MM.1S (cell line): ENCODE measurements around the gene ELOVL6.

Source experiments
- DNase-seq: peaks from one replicate; pipeline ENCODE4 v3.0.0-alpha.2; 2015
- H2AFZ ChIP-seq: fragments of 300-600 bp; sonication (generic); 2 replicates; pipeline ENCODE4 v1.6.0; 2016; ENCODE audit warnings: antibody characterized with exemption, low read length
- H3F3A ChIP-seq: fragments of 300-600 bp; sonication (generic); 2 replicates; pipeline ENCODE4 v1.6.1; 2016; ENCODE audit warnings: mild to moderate bottlenecking, antibody characterized with exemption, low read length, moderate library complexity, mixed read lengths; ENCODE audit not compliant: insufficient read depth
- H3K27ac ChIP-seq: fragments of 300-600 bp; sonication (generic); 2 replicates; pipeline ENCODE4 v1.5.1; 2016; ENCODE audit warnings: mild to moderate bottlenecking, low read length
- H3K27me3 ChIP-seq: fragments of 300-600 bp; sonication (generic); replicated peaks from 2 replicates; pipeline ENCODE4 v1.6.0; 2016; ENCODE audit warnings: low read length; ENCODE audit not compliant: insufficient read depth
- H3K36me3 ChIP-seq: fragments of 300-600 bp; sonication (generic); replicated peaks from 2 replicates; pipeline ENCODE4 v1.6.1; 2016; ENCODE audit warnings: mild to moderate bottlenecking, low read length, mixed read lengths; ENCODE audit not compliant: insufficient read depth
- H3K4me1 ChIP-seq: fragments of 300-600 bp; sonication (generic); 2 replicates; pipeline ENCODE4 v1.6.1; 2016; ENCODE audit warnings: low read length, mixed read lengths
- H3K4me2 ChIP-seq: fragments of 300-600 bp; sonication (generic); 2 replicates; pipeline ENCODE4 v1.6.0; 2016; ENCODE audit warnings: low read depth, low read length
- H3K4me3 ChIP-seq: fragments of 300-600 bp; sonication (generic); 2 replicates; pipeline ENCODE4 v1.5.1; 2016; ENCODE audit warnings: low read length, mixed read lengths
- H3K79me2 ChIP-seq: fragments of 300-600 bp; sonication (generic); 2 replicates; pipeline ENCODE4 v1.6.1; 2016; ENCODE audit warnings: mixed run types, low read length, mixed read lengths
- H3K9ac ChIP-seq: fragments of 300-600 bp; sonication (generic); 2 replicates; pipeline ENCODE4 v1.6.1; 2016; ENCODE audit warnings: low read length, mixed read lengths
- H3K9me2 ChIP-seq: fragments of 300-600 bp; sonication (generic); replicated peaks from 2 replicates; pipeline ENCODE4 v1.6.1; 2016; ENCODE audit warnings: mild to moderate bottlenecking, low read length, mixed read lengths; ENCODE audit not compliant: insufficient read depth
- H3K9me3 ChIP-seq: fragments of 300-600 bp; sonication (generic); replicated peaks from 2 replicates; pipeline ENCODE4 v1.6.1; 2016; ENCODE audit warnings: mild to moderate bottlenecking, low read length, mixed read lengths; ENCODE audit not compliant: insufficient read depth
- H4K20me1 ChIP-seq: fragments of 300-600 bp; sonication (generic); 2 replicates; pipeline ENCODE4 v1.6.1; 2016; ENCODE audit warnings: mild to moderate bottlenecking, low read length, moderate library complexity, mixed read lengths; ENCODE audit not compliant: insufficient read depth
- CTCF ChIP-seq: fragments of 300-600 bp; sonication (generic); IDR thresholded peaks from 2 replicates; pipeline ENCODE4 v1.5.1; 2016; ENCODE audit warnings: antibody characterized with exemption, low read length, mixed read lengths
- EZH2 ChIP-seq: fragments of 300-600 bp; sonication (generic); optimal IDR thresholded peaks from 2 replicates; pipeline ENCODE3; 2017; ENCODE audit warnings: low read depth, mild to moderate bottlenecking, antibody characterized with exemption, low read length, mixed read lengths
- EZH2phosphoT487 ChIP-seq: fragments of 300-600 bp; sonication (generic); IDR thresholded peaks from 2 replicates; pipeline ENCODE4 v1.6.1; 2018; ENCODE audit warnings: antibody characterized with exemption, low read length

ELOVL6 gene

GRCh38 chr4:110005461-110006056 lies 192.9 kb downstream of the ELOVL6 start:
- Histone ChIP-seq H3K4me3 (no peak overlapping the region), H3K9me3 (no peaks in the 10 kb centered on the region), H3K27ac (no peak overlapping the region), H3K9me2 (no peaks in the 10 kb centered on the region), H3K36me3 (no peaks in the 10 kb centered on the region), H3K4me1 (peaks cover 4% of the 10 kb centered on the region), H3K27me3 (no peaks in the 10 kb centered on the region), H3F3A (no peaks in the 10 kb centered on the region), H4K20me1 (no peaks in the 10 kb centered on the region), H3K79me2 (no peaks in the 10 kb centered on the region), H3K9ac (no peak overlapping the region), H2AFZ (no peak overlapping the region), H3K4me2 (no peak overlapping the region)
- TF ChIP-seq CTCF (peak; percentile 84), EZH2 (no peak), EZH2phosphoT487 (no peak)
- DNase-seq, result peak; percentile 85

DNA sequence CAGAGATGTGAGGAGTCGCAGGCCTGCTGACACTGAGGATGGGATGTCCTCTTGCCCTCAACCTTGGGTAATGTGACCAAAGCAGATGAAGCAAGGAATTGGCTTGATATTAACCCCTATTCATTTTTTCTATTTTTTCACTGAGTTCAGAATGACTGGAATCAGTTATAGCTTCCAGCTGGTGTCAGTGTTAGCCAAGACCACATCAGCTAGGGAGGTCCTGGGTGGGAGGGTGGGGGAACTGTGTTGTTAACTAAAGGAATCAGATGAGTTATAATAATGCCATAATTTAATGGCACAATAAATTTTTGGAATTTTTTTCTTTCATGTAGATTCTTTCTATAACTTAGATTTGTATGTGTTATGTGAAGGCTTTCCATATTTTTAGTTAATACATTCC lies 193.9 kb downstream of the ELOVL6 start:
- Histone ChIP-seq H3K9me3 (no peaks in the 10 kb centered on the region), H3K9ac (no peak overlapping the region), H3F3A (no peaks in the 10 kb centered on the region), H3K79me2 (no peaks in the 10 kb centered on the region), H2AFZ (no peak overlapping the region), H3K4me3 (no peak overlapping the region), H3K27me3 (no peaks in the 10 kb centered on the region), H3K36me3 (no peaks in the 10 kb centered on the region), H4K20me1 (no peaks in the 10 kb centered on the region), H3K9me2 (no peaks in the 10 kb centered on the region), H3K4me2 (no peak overlapping the region), H3K4me1 (peaks cover 4% of the 10 kb centered on the region), H3K27ac (no peak overlapping the region)
- TF ChIP-seq CTCF (no peak), EZH2 (no peak), EZH2phosphoT487 (no peak)
- DNase-seq, result no peak

GRCh38 chr4:110003401-110004187 lies 194.8 kb downstream of the ELOVL6 start:
- H3K9ac ChIP-seq, result no peak overlapping the region
- TF ChIP-seq EZH2 (no peak), EZH2phosphoT487 (no peak), CTCF (no peak)
- no peak overlapping the region for H3K27ac ChIP-seq

More at GRCh38 chr4:110003401-110004187, 194.8 kb downstream of the ELOVL6 start:
- H3K79me2 ChIP-seq, result no peaks in the 10 kb centered on the region
- DNase-seq, result no peak
- no peaks in the 10 kb centered on the region for H3K36me3 ChIP-seq
- H3K4me2 ChIP-seq, result no peak overlapping the region
- no peaks in the 10 kb centered on the region for H4K20me1 ChIP-seq
- peaks cover 4% of the 10 kb centered on the region for H3K4me1 ChIP-seq
- H3K9me2 ChIP-seq, result no peaks in the 10 kb centered on the region
- H3F3A ChIP-seq, result no peaks in the 10 kb centered on the region
- H3K4me3 ChIP-seq, result no peak overlapping the region
- H2AFZ ChIP-seq, result no peak overlapping the region
- no peaks in the 10 kb centered on the region for H3K27me3 ChIP-seq
- no peaks in the 10 kb centered on the region for H3K9me3 ChIP-seq
